IPS-18c (cell line): Measurements from ENCODE around the gene KCNH8.

Experiments used
- H3K4me3 ChIP-seq: 2 replicates; pipeline ENCODE4 v1.7.0; 2013; ENCODE audit warnings: low read depth, mild to moderate bottlenecking, low read length, moderate library complexity; ENCODE audit not compliant: insufficient read depth
- H3K9me3 ChIP-seq: one replicate; pipeline ENCODE4 v1.6.1; 2013; ENCODE audit warnings: mild to moderate bottlenecking, low read length, moderate library complexity; ENCODE audit not compliant: control insufficient read depth, insufficient read depth

KCNH8 gene

DNA sequence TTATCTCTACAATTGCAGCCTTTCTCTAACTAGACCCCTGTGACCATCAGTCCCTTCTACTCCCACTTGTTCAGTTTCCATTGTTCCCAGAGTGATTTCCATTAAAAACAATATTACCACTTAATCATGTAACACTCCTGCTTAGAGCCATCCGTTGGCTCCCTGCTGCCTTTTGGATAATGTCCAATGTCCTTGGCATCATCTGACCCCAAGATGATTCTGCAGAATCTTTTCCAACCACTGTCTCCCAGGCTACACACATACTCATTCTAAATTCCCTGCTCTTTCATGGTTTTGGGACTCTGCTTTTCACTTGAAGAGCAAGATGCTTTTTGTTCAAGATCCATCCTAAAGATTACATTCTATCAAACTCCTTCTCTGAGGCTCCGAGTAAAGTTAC, 7.1 kb downstream of the KCNH8 start:
- no peak overlapping the region for H3K4me3 ChIP-seq
- no peaks in the 10 kb centered on the region for H3K9me3 ChIP-seq

- Histone ChIP-seq H3K4me3 (no peak overlapping the region), H3K9me3 (no peaks in the 10 kb centered on the region)
These were observed 11.8 kb downstream of the KCNH8 start for GRCh38 chr3:19159966-19160635.

DNA sequence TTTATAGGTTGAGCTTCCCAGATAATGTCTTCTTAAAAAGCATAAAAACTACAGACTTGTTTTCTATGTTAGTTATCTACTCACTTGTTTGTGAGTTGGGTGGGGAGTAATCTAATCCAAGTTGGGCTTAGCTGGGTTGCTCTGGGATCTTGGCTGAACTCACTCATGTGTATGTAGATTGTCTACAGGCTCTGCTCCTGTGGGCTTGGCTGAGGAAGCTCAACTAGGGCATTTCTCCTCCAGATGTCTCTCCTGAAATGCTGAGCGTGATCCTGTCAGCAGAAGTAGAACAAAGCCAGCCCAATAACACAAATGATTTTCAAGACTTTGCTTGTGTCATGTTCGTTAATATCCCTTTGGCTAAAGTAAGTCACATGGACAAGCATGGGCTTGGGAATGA, 17.3 kb downstream of the KCNH8 start:
- Histone ChIP-seq H3K4me3 (no peak overlapping the region), H3K9me3 (no peaks in the 10 kb centered on the region)

DNA sequence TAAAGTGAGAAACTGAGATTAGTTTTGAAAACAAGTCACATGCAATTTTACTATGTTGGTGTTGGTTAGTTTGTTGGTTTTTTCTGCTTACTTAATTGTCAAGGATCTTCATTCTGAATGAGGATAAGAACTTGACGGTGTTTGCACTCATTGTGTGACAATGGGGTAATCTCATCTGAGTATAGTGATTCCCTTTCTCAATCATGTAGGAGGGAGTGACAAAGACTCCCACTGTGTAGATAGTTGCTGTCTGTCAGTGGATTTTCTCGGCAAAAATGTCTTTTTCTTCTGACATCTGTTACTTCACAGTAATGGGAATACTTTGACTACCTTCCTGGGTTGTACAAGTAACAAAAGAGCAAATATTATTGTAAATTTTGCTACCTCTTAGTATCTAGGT, 23.5 kb downstream of the KCNH8 start:
- H3K9me3 ChIP-seq: no peaks in the 10 kb centered on the region
- no peak overlapping the region for H3K4me3 ChIP-seq

GRCh38 chr3:19173945-19174344, 25.6 kb downstream of the KCNH8 start:
- Histone ChIP-seq H3K4me3 (no peak overlapping the region), H3K9me3 (no peaks in the 10 kb centered on the region)

DNA sequence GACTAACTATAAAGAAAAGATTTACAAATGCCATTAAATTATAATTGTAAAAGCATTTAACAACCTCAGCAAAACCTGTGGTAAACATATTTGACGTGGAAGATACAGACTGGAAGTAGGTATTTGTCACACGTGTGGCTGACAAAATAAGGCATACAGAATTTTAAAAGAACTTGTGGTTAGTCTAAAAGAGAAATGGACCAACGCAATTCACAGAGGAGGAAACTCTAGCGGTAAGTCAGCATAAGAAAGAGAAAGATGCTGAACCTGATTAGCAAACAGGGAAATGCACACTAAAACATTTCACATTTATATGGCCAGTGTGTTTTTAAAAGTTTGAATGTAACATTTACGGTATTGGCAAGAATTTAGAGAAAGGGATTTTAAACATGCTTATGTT, 35.3 kb downstream of the KCNH8 start:
- Histone ChIP-seq H3K9me3 (no peaks in the 10 kb centered on the region), H3K4me3 (no peak overlapping the region)

DNA sequence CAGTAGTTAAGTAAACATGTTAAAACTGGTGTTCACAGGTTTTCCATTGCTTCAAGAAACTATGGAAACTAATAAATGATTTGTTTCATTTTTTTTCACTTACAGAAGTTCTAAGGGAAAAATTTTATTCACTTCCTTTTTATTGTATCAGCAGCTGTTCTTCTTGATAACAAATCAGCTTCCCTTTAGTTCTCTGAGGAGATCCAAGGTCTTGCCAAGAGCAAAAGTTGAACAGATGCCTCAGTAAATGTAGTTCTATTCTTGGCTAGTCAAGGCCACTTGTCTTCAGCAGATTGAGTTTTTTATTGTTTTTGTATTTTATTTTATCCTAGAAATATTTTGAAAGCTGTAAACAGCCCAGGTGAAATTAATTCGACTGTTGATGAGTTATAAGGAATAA, 41.8 kb downstream of the KCNH8 start:
- Histone ChIP-seq H3K4me3 (no peak overlapping the region), H3K9me3 (no peaks in the 10 kb centered on the region)

GRCh38 chr3:19190602-19191001, 42.3 kb downstream of the KCNH8 start:
- no peak overlapping the region for H3K4me3 ChIP-seq
- no peaks in the 10 kb centered on the region for H3K9me3 ChIP-seq

DNA sequence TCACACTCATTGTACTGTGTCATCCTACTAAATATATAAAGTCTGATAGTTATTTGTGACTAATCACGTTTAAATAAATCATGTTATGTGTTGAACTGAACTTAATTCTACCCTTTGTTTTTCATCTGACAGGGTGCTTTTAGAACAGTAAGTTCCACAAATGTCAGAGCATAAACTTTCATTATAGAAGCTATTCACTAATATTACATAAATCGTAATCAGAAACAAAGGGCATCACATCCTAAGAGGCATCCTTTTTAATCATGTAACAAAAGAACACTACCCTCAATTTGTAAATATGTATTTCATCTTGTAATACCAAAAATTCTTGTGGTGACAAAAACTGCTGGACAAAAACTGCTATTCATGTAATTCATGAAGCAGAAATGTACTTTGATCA, 50.8 kb downstream of the KCNH8 start:
- no peak overlapping the region for H3K4me3 ChIP-seq

DNA sequence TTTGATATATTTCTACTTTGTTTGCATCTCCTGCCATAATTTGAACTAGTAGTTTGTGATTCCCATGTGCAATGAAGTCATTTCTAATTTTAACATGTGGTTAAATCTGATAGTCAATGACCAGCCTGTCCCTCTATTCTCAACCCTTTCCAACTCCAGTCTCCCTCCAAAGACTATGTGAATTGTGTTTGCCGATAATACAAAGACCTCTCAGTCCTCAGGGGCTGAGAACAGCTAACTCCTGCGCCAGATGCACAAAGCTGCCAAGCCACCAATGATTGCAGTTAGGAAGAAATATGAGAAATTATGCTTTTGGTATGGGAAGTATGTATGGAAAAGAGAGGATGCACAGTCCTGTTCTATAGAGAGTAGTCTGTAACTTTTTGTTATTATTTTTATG, 54.0 kb downstream of the KCNH8 start:
- no peak overlapping the region for H3K4me3 ChIP-seq
- H3K9me3 ChIP-seq: no peaks in the 10 kb centered on the region

More for the DNA sequence above, 50.8 kb downstream of the KCNH8 start:
- H3K9me3 ChIP-seq: no peaks in the 10 kb centered on the region

- no peaks in the 10 kb centered on the region for H3K9me3 ChIP-seq
- no peak overlapping the region for H3K4me3 ChIP-seq
These were observed 54.4 kb downstream of the KCNH8 start for GRCh38 chr3:19202754-19203153.

- Histone ChIP-seq H3K9me3 (no peaks in the 10 kb centered on the region), H3K4me3 (no peak overlapping the region)
These were observed 58.2 kb downstream of the KCNH8 start for GRCh38 chr3:19206540-19206939.

- no peaks in the 10 kb centered on the region for H3K9me3 ChIP-seq
- no peak overlapping the region for H3K4me3 ChIP-seq
These were observed 65.4 kb downstream of the KCNH8 start for GRCh38 chr3:19213603-19214220.

DNA sequence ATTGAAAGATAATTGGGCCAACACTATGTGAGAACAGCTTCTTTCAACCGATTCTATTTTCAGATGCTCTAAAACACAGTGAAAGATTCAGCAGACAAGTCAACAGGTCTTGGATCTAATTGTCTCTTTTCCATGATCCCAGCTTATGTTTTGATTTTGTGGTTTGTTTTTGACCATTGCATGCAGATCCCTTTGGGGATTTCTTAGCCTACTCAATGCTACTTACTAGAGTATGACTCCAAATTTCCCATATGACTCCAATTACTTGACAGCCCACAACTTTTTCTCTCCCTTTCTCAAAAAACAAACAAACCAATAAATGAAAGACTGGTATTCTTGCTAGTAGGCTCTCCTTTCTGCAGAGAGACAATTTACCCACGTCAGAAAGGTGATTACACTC, 67.1 kb downstream of the KCNH8 start:
- Histone ChIP-seq H3K4me3 (no peak overlapping the region), H3K9me3 (no peaks in the 10 kb centered on the region)

DNA sequence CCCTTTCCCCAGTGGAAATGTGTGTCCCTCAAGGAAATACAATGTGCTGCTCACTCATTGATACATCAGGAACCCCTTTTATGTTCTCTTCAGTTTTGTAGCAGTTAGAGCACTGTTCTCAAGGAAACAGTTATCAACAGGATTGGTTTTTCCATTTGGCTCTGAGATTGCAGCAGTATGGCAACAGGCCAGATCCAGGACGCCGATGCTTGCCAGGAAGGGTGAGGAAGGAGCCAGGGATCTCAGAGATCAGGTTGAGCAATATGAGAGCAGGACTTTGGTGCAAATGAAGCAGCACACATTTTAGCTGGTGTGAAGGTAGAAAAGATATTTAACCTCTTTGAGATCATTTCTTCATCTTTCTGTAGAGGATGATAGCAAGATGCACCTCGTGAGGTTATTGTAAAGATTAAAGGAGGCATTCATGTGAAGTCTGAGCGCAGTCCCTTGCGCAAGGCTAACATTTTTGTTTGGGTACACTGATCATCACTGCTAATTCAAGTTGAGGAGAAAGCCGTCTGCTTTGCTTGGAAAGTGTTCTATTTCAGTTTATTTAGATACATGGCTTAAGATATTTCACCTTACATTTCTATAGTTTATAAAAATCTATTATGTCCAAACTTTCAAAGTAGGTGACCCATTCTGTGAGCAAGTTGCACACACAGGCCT, 68.5 kb downstream of the KCNH8 start:
- no peaks in the 10 kb centered on the region for H3K9me3 ChIP-seq
- no peak overlapping the region for H3K4me3 ChIP-seq

GRCh38 chr3:19220311-19220710, 72.0 kb downstream of the KCNH8 start:
- Histone ChIP-seq H3K9me3 (no peaks in the 10 kb centered on the region), H3K4me3 (no peak overlapping the region)

GRCh38 chr3:19221081-19221480, 72.8 kb downstream of the KCNH8 start:
- Histone ChIP-seq H3K4me3 (no peak overlapping the region), H3K9me3 (no peaks in the 10 kb centered on the region)

DNA sequence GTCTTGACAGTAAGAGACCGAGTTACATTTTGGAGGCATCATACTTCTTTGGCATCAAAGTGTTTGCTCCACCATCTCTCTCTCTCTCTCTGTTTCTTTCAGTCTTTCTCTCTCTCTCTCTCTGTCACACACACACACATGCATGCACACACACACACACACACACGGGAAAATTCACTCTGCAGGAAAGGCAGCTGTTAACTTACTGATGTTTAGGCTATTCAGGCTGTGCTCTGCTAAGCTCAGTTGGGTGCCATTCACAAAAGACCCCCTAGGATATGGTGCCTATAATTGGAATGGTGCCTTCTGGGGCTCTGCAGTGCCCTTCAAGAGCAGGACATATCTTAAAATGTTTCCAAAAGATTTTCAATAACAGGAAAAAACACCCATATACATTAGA, 78.2 kb downstream of the KCNH8 start:
- no peak overlapping the region for H3K4me3 ChIP-seq

More for the DNA sequence above, 78.2 kb downstream of the KCNH8 start:
- no peaks in the 10 kb centered on the region for H3K9me3 ChIP-seq
